K562 (cell line): ENCODE data around the gene CMIP. TPM values are rescaled to one million over a fixed set of nuclear protein-coding genes. Genes with fewer than 3 reads are reported as not detected.

Source experiments
- AFF4 ChIP-seq: sonication (generic); formaldehyde crosslinking; IDR thresholded peaks from 2 replicates; pipeline ENCODE4 v1.8.0; 2023; ENCODE audit warnings: mild to moderate bottlenecking, missing genetic modification reagents
- ARID1B ChIP-seq: fragments of 450-650 bp; IDR thresholded peaks from 2 replicates; pipeline ENCODE4 v1.6.1; 2016; ENCODE audit warnings: antibody characterized with exemption, mild to moderate bottlenecking, inconsistent platforms
- CBX3 ChIP-seq, 2 experiments: IDR thresholded peaks; 1 replicate in 1 of 2; 2 replicates in 1 of 2; pipeline ENCODE4 v1.6.1; 2012; ENCODE audit warnings: inconsistent platforms in 2 of 2, low read length in 2 of 2, borderline replicate concordance in 1 of 2, control low read depth in 1 of 2
- CREM ChIP-seq: IDR thresholded peaks from 2 replicates; pipeline ENCODE4 v1.6.1; 2014; ENCODE audit warnings: antibody characterized with exemption, low read depth
- EHMT2 ChIP-seq: fragments of 450-650 bp; IDR thresholded peaks from 2 replicates; pipeline ENCODE4 v1.6.1; 2018; ENCODE audit warnings: antibody characterized with exemption
- ELK1 ChIP-seq: sonication (generic); formaldehyde crosslinking; IDR thresholded peaks from 2 replicates; pipeline ENCODE4 v1.8.1; 2022; ENCODE audit warnings: missing genetic modification reagents
- EP300 ChIP-seq: IDR thresholded peaks from 2 replicates; pipeline ENCODE4 v1.6.1; 2012; ENCODE audit warnings: low read length, improper control_type of control experiment
- KAT8 ChIP-seq: fragments of 450-650 bp; IDR thresholded peaks from 2 replicates; pipeline ENCODE4 v1.6.1; 2016; ENCODE audit warnings: low read depth, mild to moderate bottlenecking
- MCM3 ChIP-seq: fragments of 450-650 bp; IDR thresholded peaks from 2 replicates; pipeline ENCODE4 v1.6.1; 2016
- MTA3 ChIP-seq: fragments of 450-650 bp; formaldehyde crosslinking; IDR thresholded peaks from 2 replicates; pipeline ENCODE4 v1.6.1; 2017; ENCODE audit warnings: mild to moderate bottlenecking, borderline replicate concordance
- NFATC3 ChIP-seq: fragments of 450-650 bp; IDR thresholded peaks from 2 replicates; pipeline ENCODE4 v1.6.1; 2017; ENCODE audit warnings: mild to moderate bottlenecking
- PHB2 ChIP-seq: fragments of 450-650 bp; IDR thresholded peaks from 2 replicates; pipeline ENCODE4 v1.6.1; 2017; ENCODE audit warnings: low read depth
- POLR2AphosphoS5 ChIP-seq: IDR thresholded peaks from 2 replicates; pipeline ENCODE4 v1.6.1; 2011; ENCODE audit warnings: mild to moderate bottlenecking, low read depth, low read length, moderate library complexity; ENCODE audit not compliant: control insufficient read depth, insufficient read depth
- TCF3 ChIP-seq: sonication (generic); formaldehyde crosslinking; IDR thresholded peaks from 2 replicates; pipeline ENCODE4 v1.4.0; 2020; ENCODE audit warnings: mild to moderate bottlenecking, missing genetic modification reagents
- ZNF239 ChIP-seq: fragments of 250-450 bp; sonication (Bioruptor Pico); IDR thresholded peaks from 2 replicates; pipeline ENCODE4 v1.4.0; 2020; ENCODE audit warnings: mild to moderate bottlenecking
- ZNF583 ChIP-seq: fragments of 250-450 bp; sonication (Bioruptor Pico); IDR thresholded peaks from 2 replicates; pipeline ENCODE4 v1.4.0; 2020
- polyA plus RNA-seq, 8 experiments: library from polyadenylated mRNA; depleted of rRNA in 4 of 8; stranded (reverse) in 5 of 8; unstranded in 3 of 8; fragments of >200 nt; fragmentation: Nextera tagmentation in 2 of 8; fragmentation: Illumina TruSeq in 1 of 8; extraction: Ambion mirVana in 2 of 8; extraction: Trizol in 1 of 8; gene quantifications; 2 replicates each; pipeline versions ENCODE4 v1.2.1 to v1.2.3, GENCODE V29; 2011 to 2014; ENCODE audit warnings: inconsistent platforms in 1 of 8, missing spikeins in 1 of 8
- total RNA-seq, 7 experiments: library from RNA; depleted of rRNA in 6 of 7; stranded (reverse); fragments of >200 nt in 6 of 7; fragmentation: Illumina TruSeq in 2 of 7; extraction: Trizol in 2 of 7; gene quantifications; 2 replicates each; pipeline versions ENCODE4 v1.2.1 to v1.2.3, GENCODE V29; 2011 to 2021; ENCODE audit warnings: low replicate concordance in 1 of 7
- TF ChIP-seq, protein P1 (sequence below): fragments of 200-400 bp; formaldehyde crosslinking; IDR thresholded peaks from 2 replicates; pipeline ENCODE4 v1.6.1; 2017; ENCODE audit warnings: mild to moderate bottlenecking, low read depth, low read length, moderate library complexity
- TF ChIP-seq, protein P2 (sequence below): sonication (generic); IDR thresholded peaks from 2 replicates; pipeline ENCODE4 v1.6.1; 2016
- TF ChIP-seq, protein P3 (sequence below): conservative IDR thresholded peaks from 2 replicates; pipeline ENCODE4 v1.6.1; 2011; ENCODE audit warnings: low read depth, mild to moderate bottlenecking, low read length; ENCODE audit not compliant: control insufficient read depth

The CMIP gene
- total and polyA plus RNA-seq, 9 of the 15 experiments (the other 6 are each of a cell fraction or from before 2014, with no cell fraction given) = 0.94 to 82.5 (median 10.3) TPM

DNA sequence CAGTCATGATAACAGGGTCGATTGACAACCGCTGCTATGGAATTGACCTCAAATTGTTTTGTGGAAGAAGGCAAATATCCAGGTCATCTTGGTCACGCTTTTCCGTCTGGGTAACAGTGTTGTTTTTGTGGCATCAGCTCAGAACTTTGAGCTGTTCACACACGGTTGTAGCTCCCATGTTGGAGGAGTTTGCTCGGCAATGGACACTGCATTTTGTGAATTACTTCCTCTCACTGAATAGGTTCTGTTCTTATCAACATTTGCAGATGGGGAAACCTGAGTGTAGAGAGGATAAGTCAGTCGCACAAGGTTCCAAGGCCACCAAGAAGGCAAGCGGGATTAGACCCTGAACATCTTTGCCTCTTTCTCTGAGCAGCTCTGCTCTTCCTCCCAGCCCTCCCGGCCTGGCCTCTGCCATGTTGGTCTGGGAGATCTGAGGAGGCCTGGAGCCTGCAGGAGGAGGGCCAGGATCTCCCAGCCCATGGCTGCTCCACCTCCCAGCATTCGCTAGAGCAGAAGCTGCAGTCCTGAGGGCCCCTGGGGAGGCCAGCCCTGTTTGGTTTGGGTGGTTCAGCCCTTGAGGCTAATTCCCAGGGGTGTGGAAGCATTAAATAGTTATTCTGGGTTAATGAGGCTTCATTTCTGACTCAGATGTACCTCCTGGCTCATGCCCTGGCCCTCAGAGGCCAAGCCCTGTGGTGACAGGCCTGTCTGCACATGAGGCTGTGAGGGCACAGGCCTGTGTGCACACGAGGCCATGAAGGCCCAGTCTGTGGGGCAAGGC is 180.3 kb downstream of the CMIP start (continued):
- TF ChIP-seq, protein P1, sequence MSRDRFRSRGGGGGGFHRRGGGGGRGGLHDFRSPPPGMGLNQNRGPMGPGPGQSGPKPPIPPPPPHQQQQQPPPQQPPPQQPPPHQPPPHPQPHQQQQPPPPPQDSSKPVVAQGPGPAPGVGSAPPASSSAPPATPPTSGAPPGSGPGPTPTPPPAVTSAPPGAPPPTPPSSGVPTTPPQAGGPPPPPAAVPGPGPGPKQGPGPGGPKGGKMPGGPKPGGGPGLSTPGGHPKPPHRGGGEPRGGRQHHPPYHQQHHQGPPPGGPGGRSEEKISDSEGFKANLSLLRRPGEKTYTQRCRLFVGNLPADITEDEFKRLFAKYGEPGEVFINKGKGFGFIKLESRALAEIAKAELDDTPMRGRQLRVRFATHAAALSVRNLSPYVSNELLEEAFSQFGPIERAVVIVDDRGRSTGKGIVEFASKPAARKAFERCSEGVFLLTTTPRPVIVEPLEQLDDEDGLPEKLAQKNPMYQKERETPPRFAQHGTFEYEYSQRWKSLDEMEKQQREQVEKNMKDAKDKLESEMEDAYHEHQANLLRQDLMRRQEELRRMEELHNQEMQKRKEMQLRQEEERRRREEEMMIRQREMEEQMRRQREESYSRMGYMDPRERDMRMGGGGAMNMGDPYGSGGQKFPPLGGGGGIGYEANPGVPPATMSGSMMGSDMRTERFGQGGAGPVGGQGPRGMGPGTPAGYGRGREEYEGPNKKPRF = no peak
- TF ChIP-seq EHMT2 (peak; percentile 86), ZNF583 (CRISPR knock-in tag) (peak; percentile 17; the same call in 1 of the 2 replicates), NFATC3 (0 out of 2 replicates have a peak, but pooled peaks have one; percentile 17), AFF4 (peak; percentile 54; the same call in 1 of the 2 replicates), MCM3 (no peak), ELK1 (CRISPR knock-in tag) (no peak), ARID1B (peak; percentile 98), POLR2AphosphoS5 (peak; percentile 91), CREM (peak; percentile 64), CBX3 (IDR thresholded peaks at IDR 0.05; ENCODE audit: borderline replicate concordance in 1 of 2, low read length in 2 of 2) (peak in 1 of 2 experiments; percentile 89; a peak in 1 of 3 replicates), ZNF239 (CRISPR knock-in tag) (peak; percentile 43; the same call in 1 of the 2 replicates), PHB2 (peak; percentile 71; the same call in 1 of the 2 replicates), TCF3 (CRISPR knock-in tag) (peak; percentile 97), KAT8 (no peak), EP300 (peak; percentile 89), MTA3 (peak; percentile 32; the same call in 1 of the 2 replicates)
- TF ChIP-seq, protein P2, sequence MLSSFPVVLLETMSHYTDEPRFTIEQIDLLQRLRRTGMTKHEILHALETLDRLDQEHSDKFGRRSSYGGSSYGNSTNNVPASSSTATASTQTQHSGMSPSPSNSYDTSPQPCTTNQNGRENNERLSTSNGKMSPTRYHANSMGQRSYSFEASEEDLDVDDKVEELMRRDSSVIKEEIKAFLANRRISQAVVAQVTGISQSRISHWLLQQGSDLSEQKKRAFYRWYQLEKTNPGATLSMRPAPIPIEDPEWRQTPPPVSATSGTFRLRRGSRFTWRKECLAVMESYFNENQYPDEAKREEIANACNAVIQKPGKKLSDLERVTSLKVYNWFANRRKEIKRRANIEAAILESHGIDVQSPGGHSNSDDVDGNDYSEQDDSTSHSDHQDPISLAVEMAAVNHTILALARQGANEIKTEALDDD = no peak; the same call in 1 of the 2 replicates
- TF ChIP-seq, protein P3, sequence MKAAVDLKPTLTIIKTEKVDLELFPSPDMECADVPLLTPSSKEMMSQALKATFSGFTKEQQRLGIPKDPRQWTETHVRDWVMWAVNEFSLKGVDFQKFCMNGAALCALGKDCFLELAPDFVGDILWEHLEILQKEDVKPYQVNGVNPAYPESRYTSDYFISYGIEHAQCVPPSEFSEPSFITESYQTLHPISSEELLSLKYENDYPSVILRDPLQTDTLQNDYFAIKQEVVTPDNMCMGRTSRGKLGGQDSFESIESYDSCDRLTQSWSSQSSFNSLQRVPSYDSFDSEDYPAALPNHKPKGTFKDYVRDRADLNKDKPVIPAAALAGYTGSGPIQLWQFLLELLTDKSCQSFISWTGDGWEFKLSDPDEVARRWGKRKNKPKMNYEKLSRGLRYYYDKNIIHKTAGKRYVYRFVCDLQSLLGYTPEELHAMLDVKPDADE = no peak
